Endothelial cell of umbilical vein (primary cell): ENCODE data around the gene SORCS3. TPM values are rescaled to one million over a fixed set of nuclear protein-coding genes. Genes with fewer than 3 reads are reported as not detected.

ENCODE experiments used
- BruUV-seq: library from RNA; stranded (reverse); fragments of 400-500 nt; replicated peaks from 2 replicates; lab custom pipeline; 2021; lab: Mats Ljungman, UMichigan
- CTCF ChIA-PET: fragments of 300-600, 350-600 bp; sonication (Branson Sonifier 250); formaldehyde crosslinking; loops from one replicate; lab custom pipeline; 2021; ENCODE audit warnings: antibody characterized with exemption, inconsistent platforms; lab: Charles Lee
- POLR2A ChIA-PET: fragments of 300-600, 350-600 bp; sonication (Branson Sonifier 250); formaldehyde crosslinking; loops from one replicate; lab custom pipeline; 2021; ENCODE audit warnings: antibody characterized with exemption, inconsistent platforms; lab: Charles Lee
- DNase-seq: peaks from one replicate; pipeline ENCODE4 v3.0.0-alpha.2; 2011; ENCODE audit warnings: low read depth, low spot score
- FAIRE-seq: peaks from 2 replicates; lab custom pipeline; 2011; peaks lifted over from hg19 to GRCh38; lab: Jason Lieb, UNC
- H2AFZ ChIP-seq: 2 replicates; pipeline ENCODE4 v1.6.0; 2012; ENCODE audit warnings: low read depth, low read length, control low read depth, inconsistent platforms
- H3K27ac ChIP-seq: 2 replicates; pipeline ENCODE4 v1.5.1; 2011; ENCODE audit warnings: low read depth, mild to moderate bottlenecking, control low read depth, low read length, moderate library complexity; ENCODE audit not compliant: insufficient read depth
- H3K27me3 ChIP-seq, 2 experiments: 2 replicates each; pipeline versions ENCODE4 v1.6.0 to v1.6.1; 2011; ENCODE audit warnings: low read length in 2 of 2, mixed read lengths in 1 of 2; ENCODE audit not compliant: control insufficient read depth in 2 of 2, insufficient read depth in 2 of 2
- H3K36me3 ChIP-seq, 2 experiments: 2 replicates in 1 of 2; 3 replicates in 1 of 2; pipeline ENCODE4 v1.5.1; 2011; ENCODE audit warnings: low read length in 2 of 2, mild to moderate bottlenecking in 1 of 2, moderate library complexity in 1 of 2; ENCODE audit not compliant: control insufficient read depth in 2 of 2, insufficient read depth in 2 of 2; ENCODE audit errors: extremely low read depth in 1 of 2
- H3K4me1 ChIP-seq: 3 replicates; pipeline ENCODE4 v1.5.1; 2011; ENCODE audit warnings: mild to moderate bottlenecking, low read length; ENCODE audit not compliant: control insufficient read depth, insufficient read depth; ENCODE audit errors: extremely low read depth
- H3K4me2 ChIP-seq: 2 replicates; pipeline ENCODE4 v1.6.1; 2011; ENCODE audit warnings: low read length, control low read depth, mixed read lengths; ENCODE audit not compliant: insufficient read depth
- H3K4me3 ChIP-seq, 3 experiments: fragments of 200-600 bp in 1 of 3; sonication (generic), shearing (Covaris generic) in 1 of 3; replicated peaks in 1 of 3; 2 replicates each; pipeline ENCODE4 v1.5.1; 2011 to 2016; ENCODE audit warnings: control low read depth in 3 of 3, low read length in 3 of 3, mild to moderate bottlenecking in 2 of 3, inconsistent platforms in 1 of 3, low read depth in 1 of 3, moderate library complexity in 1 of 3; ENCODE audit not compliant: insufficient read depth in 1 of 3
- H3K79me2 ChIP-seq: 2 replicates; pipeline ENCODE4 v1.6.0; 2012; ENCODE audit warnings: low read length, inconsistent platforms; ENCODE audit not compliant: control insufficient read depth, insufficient read depth
- H3K9ac ChIP-seq: replicated peaks from 2 replicates; pipeline ENCODE3; 2011; ENCODE audit warnings: low read length, control low read depth; ENCODE audit not compliant: insufficient read depth; ENCODE audit errors: extremely low read depth
- H3K9me1 ChIP-seq: replicated peaks from 3 replicates; pipeline ENCODE4 v1.6.0; 2011; ENCODE audit warnings: mild to moderate bottlenecking, low read length; ENCODE audit not compliant: control insufficient read depth, insufficient read depth; ENCODE audit errors: extremely low read depth
- H3K9me3 ChIP-seq: replicated peaks from 2 replicates; pipeline ENCODE4 v1.5.1; 2012; ENCODE audit warnings: low read length, inconsistent platforms; ENCODE audit not compliant: control insufficient read depth, insufficient read depth
- H4K20me1 ChIP-seq: replicated peaks from 2 replicates; pipeline ENCODE3; 2011; ENCODE audit warnings: mild to moderate bottlenecking, low read length; ENCODE audit not compliant: control insufficient read depth, insufficient read depth; ENCODE audit errors: extremely low read depth
- MAX ChIP-seq: IDR thresholded peaks from 2 replicates; pipeline ENCODE4 v1.6.1; 2011; ENCODE audit not compliant: insufficient read depth, insufficient read length
- MYC ChIP-seq: IDR thresholded peaks from one replicate; pipeline ENCODE4 v1.6.1; 2011; ENCODE audit warnings: mild to moderate bottlenecking, low read depth, low read length
- dilution Hi-C: fragments of 300-500 bp; cut with MboI; formaldehyde crosslinking; loops from one replicate; pipeline ENCODE4 v1.15.0; 2019; ENCODE audit warnings: low sequenced_read_pairs; ENCODE audit not compliant: extremely low pct_ligation_motif_present
- intact Hi-C: fragments of 100-400 bp; cut with micrococcal nuclease; formaldehyde crosslinking; loops from one replicate; pipeline ENCODE4 v1.10.0; 2022
- polyA plus RNA-seq, 4 experiments: library from polyadenylated mRNA; depleted of rRNA in 3 of 4; stranded (reverse) in 3 of 4; unstranded in 1 of 4; fragments of >200 nt; gene quantifications; 2 replicates each; pipeline versions ENCODE4 v1.2.1 to v1.2.3, GENCODE V29; 2011 to 2012; ENCODE audit warnings: missing spikeins in 1 of 4
- total RNA-seq: library from RNA; stranded (reverse); gene quantifications from 2 replicates; pipeline ENCODE4 v1.2.3, GENCODE V29; 2021

SORCS3 gene
- total and polyA plus RNA-seq, 2 donors (not counting 3 experiments of a cell fraction or from before 2014, with no cell fraction given): not detected

GRCh38 chr10:105139363-105139896 is 498.3 kb downstream of the SORCS3 start:
- H3K79me2 ChIP-seq: no peaks in the 10 kb centered on the region
- FAIRE-seq (no peak), DNase-seq (no peak)
- H3K4me2 ChIP-seq: no peak overlapping the region
- H3K27me3 ChIP-seq: no peaks in the 10 kb centered on the region
- no peaks in the 10 kb centered on the region for H3K4me1 ChIP-seq
- no peaks in the 10 kb centered on the region for H4K20me1 ChIP-seq
- no peak overlapping the region for H3K27ac ChIP-seq
- intact Hi-C loops (no loop called here), dilution Hi-C loops (no loop called here)
- no peak overlapping the region for H3K9ac ChIP-seq
- no TSS peak for BruUV-seq
- TF ChIP-seq MAX: no peak
- CTCF ChIA-PET: no interaction called here
- H3K9me1 ChIP-seq: no peaks in the 10 kb centered on the region
- POLR2A ChIA-PET: no interaction called here
- no peaks in the 10 kb centered on the region for H3K36me3 ChIP-seq
- H3K4me3 ChIP-seq: no peak overlapping the region
- peaks cover 2% of the 10 kb centered on the region for H3K9me3 ChIP-seq
- no peak overlapping the region for H2AFZ ChIP-seq

- BruUV-seq: no TSS peak
- Histone ChIP-seq H3K27me3 (no peaks in the 10 kb centered on the region), H4K20me1 (no peaks in the 10 kb centered on the region), H3K9me3 (peaks cover 2% of the 10 kb centered on the region), H3K4me1 (no peaks in the 10 kb centered on the region), H3K4me3 (no peak overlapping the region), H3K9me1 (no peaks in the 10 kb centered on the region), H2AFZ (no peak overlapping the region), H3K9ac (no peak overlapping the region), H3K36me3 (no peaks in the 10 kb centered on the region), H3K79me2 (no peaks in the 10 kb centered on the region), H3K4me2 (no peak overlapping the region), H3K27ac (no peak overlapping the region)
- TF ChIP-seq MYC: no peak
- dilution Hi-C loops (no loop called here), intact Hi-C loops (no loop called here)
- DNase-seq (no peak), FAIRE-seq (no peak)
- ChIA-PET POLR2A (no interaction called here), CTCF (no interaction called here)
Measured at GRCh38 chr10:105140600-105140999, 499.5 kb downstream of the SORCS3 start.
